Measurements from ENCODE around the gene SERF2.
A peak's percentile ranks its signal among the peaks of the same experiment; 100 is the strongest.

DNA sequence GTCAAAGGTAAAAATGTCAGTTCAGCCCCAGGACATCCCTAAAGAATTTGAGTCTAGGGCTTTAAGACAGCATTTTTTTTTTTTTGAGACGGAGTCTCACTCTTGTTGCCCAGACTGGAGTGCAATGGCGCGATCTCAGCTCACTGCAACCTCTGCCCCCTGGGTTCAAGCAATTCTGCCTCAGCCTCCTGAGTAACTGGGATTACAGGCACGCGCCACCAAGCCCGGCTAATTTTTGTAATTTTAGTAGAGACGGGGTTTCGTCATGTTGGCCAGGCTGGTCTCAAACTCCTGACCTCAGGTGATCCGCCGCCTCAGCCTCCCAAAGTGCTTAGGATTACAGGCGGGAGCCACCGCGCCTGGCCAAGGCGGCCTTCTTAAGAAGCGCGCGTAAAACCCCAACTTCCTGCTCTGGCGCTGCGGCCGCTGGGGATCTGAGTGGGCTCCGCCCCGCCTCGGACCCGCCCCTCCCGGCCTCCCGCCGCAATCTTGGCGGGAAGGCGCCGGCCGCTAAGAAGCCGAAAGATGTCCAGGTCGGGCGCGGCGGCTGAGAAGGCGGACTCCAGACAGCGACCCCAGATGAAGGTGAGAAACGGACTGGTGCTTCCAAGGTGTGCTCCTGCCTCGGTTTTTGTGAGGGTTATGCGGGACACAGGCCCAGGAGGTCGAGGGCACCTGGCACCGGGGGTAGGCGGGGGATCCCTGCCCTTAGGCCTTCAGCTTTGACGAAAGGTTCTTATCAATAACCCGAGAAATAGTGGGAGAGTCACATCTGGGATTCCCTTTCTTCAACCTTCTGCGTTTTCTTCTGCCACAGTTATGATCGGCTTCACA lies 34.6 kb downstream of the SERF2 start, which contains the start of gene WDR76:
- TF ChIP-seq, protein P1, sequence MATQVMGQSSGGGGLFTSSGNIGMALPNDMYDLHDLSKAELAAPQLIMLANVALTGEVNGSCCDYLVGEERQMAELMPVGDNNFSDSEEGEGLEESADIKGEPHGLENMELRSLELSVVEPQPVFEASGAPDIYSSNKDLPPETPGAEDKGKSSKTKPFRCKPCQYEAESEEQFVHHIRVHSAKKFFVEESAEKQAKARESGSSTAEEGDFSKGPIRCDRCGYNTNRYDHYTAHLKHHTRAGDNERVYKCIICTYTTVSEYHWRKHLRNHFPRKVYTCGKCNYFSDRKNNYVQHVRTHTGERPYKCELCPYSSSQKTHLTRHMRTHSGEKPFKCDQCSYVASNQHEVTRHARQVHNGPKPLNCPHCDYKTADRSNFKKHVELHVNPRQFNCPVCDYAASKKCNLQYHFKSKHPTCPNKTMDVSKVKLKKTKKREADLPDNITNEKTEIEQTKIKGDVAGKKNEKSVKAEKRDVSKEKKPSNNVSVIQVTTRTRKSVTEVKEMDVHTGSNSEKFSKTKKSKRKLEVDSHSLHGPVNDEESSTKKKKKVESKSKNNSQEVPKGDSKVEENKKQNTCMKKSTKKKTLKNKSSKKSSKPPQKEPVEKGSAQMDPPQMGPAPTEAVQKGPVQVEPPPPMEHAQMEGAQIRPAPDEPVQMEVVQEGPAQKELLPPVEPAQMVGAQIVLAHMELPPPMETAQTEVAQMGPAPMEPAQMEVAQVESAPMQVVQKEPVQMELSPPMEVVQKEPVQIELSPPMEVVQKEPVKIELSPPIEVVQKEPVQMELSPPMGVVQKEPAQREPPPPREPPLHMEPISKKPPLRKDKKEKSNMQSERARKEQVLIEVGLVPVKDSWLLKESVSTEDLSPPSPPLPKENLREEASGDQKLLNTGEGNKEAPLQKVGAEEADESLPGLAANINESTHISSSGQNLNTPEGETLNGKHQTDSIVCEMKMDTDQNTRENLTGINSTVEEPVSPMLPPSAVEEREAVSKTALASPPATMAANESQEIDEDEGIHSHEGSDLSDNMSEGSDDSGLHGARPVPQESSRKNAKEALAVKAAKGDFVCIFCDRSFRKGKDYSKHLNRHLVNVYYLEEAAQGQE (IDR thresholded peaks at IDR 0.05; ENCODE audit: insufficient read depth in 1 of 2, low read depth in 2 of 2, low read length in 2 of 2) = no peak
- 0 out of 2 replicates have a peak, but pooled peaks have one; percentile 26 for TF ChIP-seq POLR2AphosphoS5 (IDR thresholded peaks at IDR 0.05; ENCODE audit: low read depth, low read length)
